Measurements from ENCODE around the gene SLC1A1.

- no peak for TF ChIP-seq CTCF (IDR thresholded peaks at IDR 0.05; ENCODE audit: borderline replicate concordance, extremely low read depth, low read length, poor library complexity, severe bottlenecking)
- TF ChIP-seq EZH2 (IDR thresholded peaks at IDR 0.05; ENCODE audit: borderline replicate concordance, low read depth, low read length, severe bottlenecking): no peak
These were observed 65.0 kb downstream of the SLC1A1 start for GRCh38 chr9:4555236-4555635.
